ENCODE data around the gene PIM3.
A peak's percentile ranks its signal among the peaks of the same experiment; 100 is the strongest.

Gene PIM3

DNA sequence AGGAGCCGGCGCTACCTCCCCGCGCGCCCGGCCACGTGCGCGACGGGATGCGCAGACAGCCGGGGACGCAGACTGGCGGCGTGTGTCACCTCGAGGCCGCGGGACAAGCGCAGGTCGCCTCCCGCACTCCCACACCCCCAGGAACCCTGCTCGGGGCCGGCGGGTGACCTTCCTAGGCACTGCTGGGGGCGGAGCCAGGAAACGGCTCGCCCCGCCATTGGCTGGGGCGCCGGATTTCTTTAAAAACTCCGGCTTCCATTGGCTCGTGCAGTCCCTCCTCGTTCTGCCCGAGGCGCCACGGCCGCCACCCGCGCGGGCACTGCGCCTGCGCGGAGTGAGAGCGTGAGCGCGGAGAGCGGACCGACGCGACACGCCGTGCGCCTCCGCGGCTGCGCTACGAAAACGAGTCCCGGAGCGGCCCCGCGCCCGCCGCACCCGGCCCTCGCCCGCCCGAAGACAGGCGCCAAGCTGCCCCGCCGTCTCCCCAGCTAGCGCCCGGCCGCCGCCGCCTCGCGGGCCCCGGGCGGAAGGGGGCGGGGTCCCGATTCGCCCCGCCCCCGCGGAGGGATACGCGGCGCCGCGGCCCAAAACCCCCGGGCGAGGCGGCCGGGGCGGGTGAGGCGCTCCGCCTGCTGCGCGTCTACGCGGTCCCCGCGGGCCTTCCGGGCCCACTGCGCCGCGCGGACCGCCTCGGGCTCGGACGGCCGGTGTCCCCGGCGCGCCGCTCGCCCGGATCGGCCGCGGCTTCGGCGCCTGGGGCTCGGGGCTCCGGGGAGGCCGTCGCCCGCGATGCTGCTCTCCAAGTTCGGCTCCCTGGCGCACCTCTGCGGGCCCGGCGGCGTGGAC, at the start of gene PIM3:
PIM3 (plus strand) TSS at position 614 of the 846 bp plus-strand sequence; CDS start at position 790, 176 bp downstream.
- H3K36me3 ChIP-seq (ENCODE audit: insufficient read depth, low read length): peaks cover 10% of the 10 kb centered on the region
- no peaks in the 10 kb centered on the region for H3K9me3 ChIP-seq (ENCODE audit: control insufficient read depth, insufficient read depth, low read length)
- peaks cover 7% of the 10 kb centered on the region; the same call in 1 of the 2 replicates for H3K4me1 ChIP-seq (ENCODE audit: insufficient read depth, low read length)
- H3K9ac ChIP-seq (ENCODE audit: low read depth, low read length): peak within 1 kb of the TSS; percentile 64

DNA sequence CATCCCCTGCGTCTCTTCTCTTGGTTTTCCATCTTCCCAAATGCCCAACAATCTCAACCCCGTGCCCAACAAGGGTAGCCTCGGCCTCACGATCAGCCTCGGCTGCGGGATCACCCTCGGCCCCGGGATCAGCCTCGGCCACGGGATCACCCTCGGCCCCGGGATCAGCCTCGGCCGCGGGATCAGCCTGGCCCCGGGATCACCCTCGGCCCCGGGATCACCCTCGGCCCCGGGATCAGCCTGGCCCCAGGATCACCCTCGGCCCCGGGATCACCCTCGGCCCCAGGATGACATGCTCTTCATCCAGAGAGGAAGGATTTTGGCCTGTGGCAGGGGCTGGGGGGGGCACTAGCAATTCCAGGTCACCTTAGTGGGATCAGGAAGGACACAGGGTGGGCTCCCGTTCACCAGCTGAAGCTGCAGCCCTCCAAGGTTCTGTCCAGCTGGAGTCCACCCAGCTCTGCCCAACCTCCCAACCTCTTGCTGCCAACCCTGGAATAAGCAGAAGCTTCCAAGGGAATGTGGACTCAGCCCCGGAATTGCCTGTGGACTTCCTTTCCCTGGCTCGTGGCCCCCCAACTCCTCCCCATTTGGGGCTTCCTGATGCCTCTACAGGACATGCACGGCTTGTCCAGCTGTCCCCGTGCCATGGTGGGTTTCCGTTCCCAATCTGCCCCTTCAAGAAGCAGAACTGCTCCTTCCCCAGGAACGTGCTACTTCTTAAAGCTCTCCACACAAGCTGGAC, 48.5 kb upstream of the PIM3 start:
- Histone ChIP-seq H3K4me1 (ENCODE audit: insufficient read depth, low read length) (no peaks in the 10 kb centered on the region), H3K36me3 (ENCODE audit: insufficient read depth, low read length) (no peaks in the 10 kb centered on the region), H3K9me3 (ENCODE audit: control insufficient read depth, insufficient read depth, low read length) (no peaks in the 10 kb centered on the region), H3K9ac (ENCODE audit: low read depth, low read length) (no peak overlapping the region)

DNA sequence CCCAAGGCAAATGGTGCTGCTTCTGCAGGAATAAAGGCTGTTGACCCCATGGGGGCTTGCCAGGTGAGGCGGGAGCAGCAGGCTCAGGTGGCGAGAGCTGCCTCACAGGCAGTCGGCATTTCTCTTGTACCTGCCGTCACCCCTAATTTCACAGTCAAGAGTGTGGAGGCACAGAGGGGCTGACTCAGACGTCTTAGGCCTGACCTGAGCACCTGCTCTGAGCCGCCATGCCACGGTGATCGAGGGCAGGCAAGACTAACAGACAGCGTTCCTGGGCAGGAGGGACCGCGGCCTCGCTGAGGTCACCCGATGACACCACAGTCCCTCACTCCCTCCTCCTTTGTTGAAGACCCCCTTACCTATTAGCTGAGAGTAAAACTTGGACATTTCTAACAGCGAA, 47.5 kb upstream of the PIM3 start:
- H3K9me3 ChIP-seq (ENCODE audit: control insufficient read depth, insufficient read depth, low read length): no peaks in the 10 kb centered on the region
- H3K4me1 ChIP-seq (ENCODE audit: insufficient read depth, low read length): no peaks in the 10 kb centered on the region
- no peak overlapping the region for H3K9ac ChIP-seq (ENCODE audit: low read depth, low read length)
- no peaks in the 10 kb centered on the region for H3K36me3 ChIP-seq (ENCODE audit: insufficient read depth, low read length)

DNA sequence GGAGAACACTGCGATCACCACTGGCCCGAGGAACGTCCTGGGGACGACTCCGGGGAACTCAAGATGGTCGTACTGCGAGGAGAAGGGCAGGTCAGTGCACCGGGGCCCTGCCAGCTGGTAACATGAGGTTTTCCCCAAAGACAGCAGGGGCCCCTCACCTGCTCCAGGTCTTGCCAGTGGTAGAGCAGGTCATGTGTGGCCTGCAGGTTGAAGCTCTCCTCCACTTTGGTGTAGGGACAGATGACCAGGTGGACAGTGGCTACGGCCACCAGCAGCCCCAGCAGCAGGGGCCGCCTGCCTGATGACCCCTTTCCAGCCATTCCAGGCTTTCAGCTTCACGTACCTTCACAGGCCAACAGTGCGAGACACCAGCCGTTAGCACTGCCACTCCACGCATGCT, 47.1 kb upstream of the PIM3 start:
- H3K36me3 ChIP-seq (ENCODE audit: insufficient read depth, low read length): no peaks in the 10 kb centered on the region

GRCh38 chr22:49914256-49914655, 46.3 kb upstream of the PIM3 start:
- Histone ChIP-seq H3K9me3 (ENCODE audit: control insufficient read depth, insufficient read depth, low read length) (no peaks in the 10 kb centered on the region), H3K9ac (ENCODE audit: low read depth, low read length) (no peak overlapping the region), H3K36me3 (ENCODE audit: insufficient read depth, low read length) (no peaks in the 10 kb centered on the region), H3K4me1 (ENCODE audit: insufficient read depth, low read length) (peaks cover 2% of the 10 kb centered on the region; the same call in 1 of the 2 replicates)

More for the DNA sequence above, 47.1 kb upstream of the PIM3 start:
- Histone ChIP-seq H3K9me3 (ENCODE audit: control insufficient read depth, insufficient read depth, low read length) (no peaks in the 10 kb centered on the region), H3K4me1 (ENCODE audit: insufficient read depth, low read length) (no peaks in the 10 kb centered on the region), H3K9ac (ENCODE audit: low read depth, low read length) (no peak overlapping the region)

GRCh38 chr22:49915610-49916009, 45.0 kb upstream of the PIM3 start:
- H3K4me1 ChIP-seq (ENCODE audit: insufficient read depth, low read length): peaks cover 3% of the 10 kb centered on the region; the same call in 1 of the 2 replicates
- H3K9me3 ChIP-seq (ENCODE audit: control insufficient read depth, insufficient read depth, low read length): no peaks in the 10 kb centered on the region
- no peak overlapping the region for H3K9ac ChIP-seq (ENCODE audit: low read depth, low read length)
- H3K36me3 ChIP-seq (ENCODE audit: insufficient read depth, low read length): no peaks in the 10 kb centered on the region

GRCh38 chr22:49916831-49917230, 43.7 kb upstream of the PIM3 start:
- peaks cover 3% of the 10 kb centered on the region; the same call in 1 of the 2 replicates for H3K4me1 ChIP-seq (ENCODE audit: insufficient read depth, low read length)
- H3K9ac ChIP-seq (ENCODE audit: low read depth, low read length): no peak overlapping the region; the same call in 1 of the 2 replicates
- no peaks in the 10 kb centered on the region for H3K9me3 ChIP-seq (ENCODE audit: control insufficient read depth, insufficient read depth, low read length)
- no peaks in the 10 kb centered on the region for H3K36me3 ChIP-seq (ENCODE audit: insufficient read depth, low read length)

GRCh38 chr22:49917974-49918910, 42.3 kb upstream of the PIM3 start, which contains the start of the genes ALG12 and CRELD2:
ALG12 (minus strand) TSS chr22:49918438; CDS start chr22:49913765, 4,673 bp downstream.
CRELD2 (plus strand) TSS chr22:49918634; CDS start chr22:49918770, 136 bp downstream.
- no peaks in the 10 kb centered on the region for H3K9me3 ChIP-seq (ENCODE audit: control insufficient read depth, insufficient read depth, low read length)
- H3K36me3 ChIP-seq (ENCODE audit: insufficient read depth, low read length): no peaks in the 10 kb centered on the region
- peak within 1 kb of the TSS; percentile 93 for H3K9ac ChIP-seq (ENCODE audit: low read depth, low read length)
- H3K4me1 ChIP-seq (ENCODE audit: insufficient read depth, low read length): peaks cover 3% of the 10 kb centered on the region; the same call in 1 of the 2 replicates

GRCh38 chr22:49918911-49919881, 41.4 kb upstream of the PIM3 start:
- peaks cover 3% of the 10 kb centered on the region; the same call in 1 of the 2 replicates for H3K4me1 ChIP-seq (ENCODE audit: insufficient read depth, low read length)

GRCh38 chr22:49920859-49921258, 39.7 kb upstream of the PIM3 start:
- Histone ChIP-seq H3K4me1 (ENCODE audit: insufficient read depth, low read length) (peaks cover 3% of the 10 kb centered on the region; the same call in 1 of the 2 replicates), H3K9me3 (ENCODE audit: control insufficient read depth, insufficient read depth, low read length) (no peaks in the 10 kb centered on the region), H3K36me3 (ENCODE audit: insufficient read depth, low read length) (no peaks in the 10 kb centered on the region; the same call in 1 of the 2 replicates), H3K9ac (ENCODE audit: low read depth, low read length) (no peak overlapping the region)

More at GRCh38 chr22:49918911-49919881, 41.4 kb upstream of the PIM3 start:
- H3K36me3 ChIP-seq (ENCODE audit: insufficient read depth, low read length): no peaks in the 10 kb centered on the region
- no peaks in the 10 kb centered on the region for H3K9me3 ChIP-seq (ENCODE audit: control insufficient read depth, insufficient read depth, low read length)
- peak overlapping the region; percentile 93 for H3K9ac ChIP-seq (ENCODE audit: low read depth, low read length)

- Histone ChIP-seq H3K9ac (ENCODE audit: low read depth, low read length) (no peak overlapping the region), H3K4me1 (ENCODE audit: insufficient read depth, low read length) (peaks cover 3% of the 10 kb centered on the region; the same call in 1 of the 2 replicates), H3K36me3 (ENCODE audit: insufficient read depth, low read length) (no peaks in the 10 kb centered on the region; the same call in 1 of the 2 replicates), H3K9me3 (ENCODE audit: control insufficient read depth, insufficient read depth, low read length) (no peaks in the 10 kb centered on the region)
Measured at GRCh38 chr22:49921508-49922278, 38.9 kb upstream of the PIM3 start.

DNA sequence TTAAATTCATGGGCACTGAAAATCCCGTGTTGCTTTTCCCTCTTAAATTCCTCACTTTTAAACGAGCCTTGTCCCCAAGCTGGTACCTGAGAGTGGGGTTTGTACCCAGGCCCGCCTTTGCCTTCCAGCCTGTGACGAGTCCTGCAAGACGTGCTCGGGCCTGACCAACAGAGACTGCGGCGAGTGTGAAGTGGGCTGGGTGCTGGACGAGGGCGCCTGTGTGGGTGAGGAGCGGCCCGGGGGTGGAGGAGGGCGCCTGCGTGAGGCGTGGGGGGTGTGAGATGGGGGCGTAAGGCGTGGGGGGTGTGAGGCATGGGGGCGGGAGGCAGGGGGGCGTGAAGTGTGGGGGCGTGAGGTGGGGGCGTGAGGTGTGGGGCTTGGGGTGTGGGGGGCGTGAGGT, 38.1 kb upstream of the PIM3 start:
- Histone ChIP-seq H3K9ac (ENCODE audit: low read depth, low read length) (no peak overlapping the region), H3K4me1 (ENCODE audit: insufficient read depth, low read length) (peaks cover 3% of the 10 kb centered on the region; the same call in 1 of the 2 replicates), H3K36me3 (ENCODE audit: insufficient read depth, low read length) (no peaks in the 10 kb centered on the region; the same call in 1 of the 2 replicates), H3K9me3 (ENCODE audit: control insufficient read depth, insufficient read depth, low read length) (no peaks in the 10 kb centered on the region)
